AG04450 (cell line): ENCODE data around the gene PRSS37. TPM values are rescaled to one million over a fixed set of nuclear protein-coding genes. Genes with fewer than 3 reads are reported as not detected.

Source experiments
- CTCF ChIA-PET: fragments of 300-600, 350-600 bp; formaldehyde crosslinking; extraction: SDS; loops from one replicate; lab custom pipeline; 2022; ENCODE audit warnings: antibody characterized with exemption, inconsistent platforms; lab: Charles Lee
- POLR2A ChIA-PET: fragments of 350-600 bp; formaldehyde crosslinking; extraction: SDS; loops from one replicate; lab custom pipeline; 2021; ENCODE audit warnings: antibody characterized with exemption, inconsistent platforms; lab: Yijun Ruan, JAX
- DNase-seq: peaks from one replicate; pipeline ENCODE4 v3.0.0-alpha.2; 2011; ENCODE audit warnings: low read depth, low spot score
- H3K27ac ChIP-seq: one replicate; pipeline ENCODE4 v1.5.1; 2012; ENCODE audit warnings: low read depth, low read length, control low read depth
- H3K27me3 ChIP-seq: one replicate; pipeline ENCODE4 v1.6.0; 2012; ENCODE audit warnings: low read length; ENCODE audit not compliant: control insufficient read depth, insufficient read depth
- H3K4me3 ChIP-seq: 2 replicates; pipeline ENCODE4 v1.5.1; 2011; ENCODE audit warnings: mild to moderate bottlenecking, low read depth, low read length, control low read depth
- H3K9me3 ChIP-seq: 2 replicates; pipeline ENCODE4 v1.5.1; 2012; ENCODE audit warnings: low read length; ENCODE audit not compliant: control insufficient read depth, insufficient read depth
- CTCF ChIP-seq: IDR thresholded peaks from 2 replicates; pipeline ENCODE4 v1.5.1; 2011; ENCODE audit warnings: low read depth, low read length, control low read depth, inconsistent platforms
- polyA plus RNA-seq: library from polyadenylated mRNA; depleted of rRNA; stranded (reverse); fragments of >200 nt; gene quantifications from 2 replicates; pipeline ENCODE4 v1.2.3, GENCODE V29; 2011

PRSS37 gene
- polyA plus RNA-seq, 1 experiment: not detected

- ChIA-PET CTCF (interaction anchor here (0.6 kb wide), 2 partner anchors 78 to 102 kb away, joined by 3 read pairs; no protein-coding TSS in a partner anchor), POLR2A (no interaction called here)
- Histone ChIP-seq H3K9me3 (no peaks in the 10 kb centered on the region), H3K4me3 (no peak overlapping the region), H3K27ac (no peak overlapping the region), H3K27me3 (no peaks in the 10 kb centered on the region)
- DNase-seq: no peak
- TF ChIP-seq CTCF: no peak
These were observed 23.6 kb upstream of the PRSS37 start for GRCh38 chr7:141864765-141865447.

GRCh38 chr7:141860207-141860606 lies 18.9 kb upstream of the PRSS37 start:
- H3K9me3 ChIP-seq: no peaks in the 10 kb centered on the region; the same call in 1 of the 2 replicates
- no peak for DNase-seq
- ChIA-PET POLR2A (no interaction called here), CTCF (no interaction called here)
- no peak overlapping the region for H3K27ac ChIP-seq
- H3K4me3 ChIP-seq: no peak overlapping the region
- TF ChIP-seq CTCF: no peak
- no peaks in the 10 kb centered on the region for H3K27me3 ChIP-seq

DNA sequence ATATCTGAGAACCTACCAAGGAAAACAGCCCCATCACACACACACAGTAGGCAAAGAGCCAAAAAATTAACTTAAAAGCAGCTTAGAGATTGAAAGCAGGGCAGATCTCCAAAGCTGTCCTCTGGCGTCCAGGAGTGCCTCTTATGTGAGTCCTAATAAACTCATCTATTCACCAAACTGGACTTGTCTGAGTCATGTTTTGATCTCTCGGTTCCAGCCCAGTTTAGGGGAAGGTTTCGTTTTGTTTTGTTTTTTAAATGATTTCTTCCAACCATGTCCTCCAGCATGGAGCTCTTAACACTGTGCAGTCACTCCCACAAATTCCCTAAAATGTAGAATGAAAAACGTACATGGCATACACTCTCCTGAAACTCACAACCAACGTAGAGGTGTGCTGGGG lies 6.7 kb upstream of the PRSS37 start:
- ChIA-PET POLR2A (no interaction called here), CTCF (interaction anchor here (0.9 kb wide), 1 partner anchor 62 kb away, joined by 3 read pairs; no protein-coding TSS in a partner anchor)
- no peaks in the 10 kb centered on the region for H3K27me3 ChIP-seq
- no peak overlapping the region for H3K4me3 ChIP-seq
- peaks cover 10% of the 10 kb centered on the region for H3K9me3 ChIP-seq
- DNase-seq: no peak
- H3K27ac ChIP-seq: no peak overlapping the region
- TF ChIP-seq CTCF: no peak

GRCh38 chr7:141844256-141844655 lies 3.0 kb upstream of the PRSS37 start:
- no peak for TF ChIP-seq CTCF
- CTCF ChIA-PET: no interaction called here

DNA sequence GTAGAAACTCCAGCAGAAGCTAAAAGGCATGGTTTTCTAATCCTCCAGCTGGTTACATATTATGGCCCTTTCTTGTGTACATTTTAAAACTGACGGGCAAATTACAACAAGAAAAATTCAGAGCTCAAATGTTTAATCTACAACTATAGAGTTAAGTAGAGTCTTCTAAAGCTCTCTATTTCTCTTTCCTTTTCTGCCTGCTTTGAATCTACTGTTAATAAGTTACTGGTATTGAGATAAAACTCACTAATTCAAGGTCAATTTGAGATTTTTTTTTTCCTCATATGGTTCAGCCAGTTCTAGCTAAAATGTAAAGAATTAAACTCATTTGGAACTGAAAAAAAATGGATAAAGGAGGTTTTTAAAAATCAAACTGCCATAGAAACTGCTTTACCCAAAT lies 1.6 kb upstream of the PRSS37 start:
- POLR2A ChIA-PET: no interaction called here
- H3K4me3 ChIP-seq: no peak overlapping the region
- TF ChIP-seq CTCF: no peak
- DNase-seq: no peak
- CTCF ChIA-PET: no interaction called here
- no peak overlapping the region for H3K27ac ChIP-seq
- H3K27me3 ChIP-seq: no peaks in the 10 kb centered on the region
- H3K9me3 ChIP-seq: peaks cover 3% of the 10 kb centered on the region; the same call in 1 of the 2 replicates

More at GRCh38 chr7:141844256-141844655, 3.0 kb upstream of the PRSS37 start:
- POLR2A ChIA-PET: no interaction called here
- Histone ChIP-seq H3K27me3 (no peaks in the 10 kb centered on the region), H3K27ac (no peak overlapping the region), H3K9me3 (peaks cover 4% of the 10 kb centered on the region; the same call in 1 of the 2 replicates), H3K4me3 (no peak overlapping the region)
- no peak for DNase-seq
